ENCODE measurements around the gene SERTAD1.

The SERTAD1 gene

DNA sequence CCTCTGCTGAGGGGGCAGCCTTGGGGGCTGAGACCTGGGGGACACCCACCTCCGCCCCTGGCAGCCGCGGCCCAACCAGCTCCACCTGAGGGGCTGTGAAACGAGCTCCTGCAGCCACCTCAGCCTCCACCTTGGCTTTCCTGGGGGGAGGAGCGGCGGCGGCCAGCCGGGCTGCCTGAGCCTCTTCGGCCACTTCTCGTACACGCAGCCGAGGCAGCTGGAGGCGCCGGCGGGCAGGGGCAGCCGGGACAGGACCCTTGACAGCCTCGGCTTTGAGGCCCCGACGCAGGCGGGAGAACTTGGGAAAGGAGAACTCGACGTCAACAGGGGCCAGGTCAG lies 28.3 kb downstream of the SERTAD1 start:
- no peak overlapping the region for H3K4me3 ChIP-seq
- DNase-seq (ENCODE audit: low spot score) = no peak
- TF ChIP-seq, protein P1, sequence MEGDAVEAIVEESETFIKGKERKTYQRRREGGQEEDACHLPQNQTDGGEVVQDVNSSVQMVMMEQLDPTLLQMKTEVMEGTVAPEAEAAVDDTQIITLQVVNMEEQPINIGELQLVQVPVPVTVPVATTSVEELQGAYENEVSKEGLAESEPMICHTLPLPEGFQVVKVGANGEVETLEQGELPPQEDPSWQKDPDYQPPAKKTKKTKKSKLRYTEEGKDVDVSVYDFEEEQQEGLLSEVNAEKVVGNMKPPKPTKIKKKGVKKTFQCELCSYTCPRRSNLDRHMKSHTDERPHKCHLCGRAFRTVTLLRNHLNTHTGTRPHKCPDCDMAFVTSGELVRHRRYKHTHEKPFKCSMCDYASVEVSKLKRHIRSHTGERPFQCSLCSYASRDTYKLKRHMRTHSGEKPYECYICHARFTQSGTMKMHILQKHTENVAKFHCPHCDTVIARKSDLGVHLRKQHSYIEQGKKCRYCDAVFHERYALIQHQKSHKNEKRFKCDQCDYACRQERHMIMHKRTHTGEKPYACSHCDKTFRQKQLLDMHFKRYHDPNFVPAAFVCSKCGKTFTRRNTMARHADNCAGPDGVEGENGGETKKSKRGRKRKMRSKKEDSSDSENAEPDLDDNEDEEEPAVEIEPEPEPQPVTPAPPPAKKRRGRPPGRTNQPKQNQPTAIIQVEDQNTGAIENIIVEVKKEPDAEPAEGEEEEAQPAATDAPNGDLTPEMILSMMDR (IDR thresholded peaks at IDR 0.05) = no peak
- H3K27ac ChIP-seq = no peak overlapping the region

- DNase-seq (ENCODE audit: low spot score) = no peak
- TF ChIP-seq, protein P1 (IDR thresholded peaks at IDR 0.05) = no peak
- H3K27ac ChIP-seq = no peak overlapping the region
- no peak overlapping the region for H3K4me3 ChIP-seq
These were observed 28.8 kb downstream of the SERTAD1 start for GRCh38 chr19:40396886-40397567.

DNA sequence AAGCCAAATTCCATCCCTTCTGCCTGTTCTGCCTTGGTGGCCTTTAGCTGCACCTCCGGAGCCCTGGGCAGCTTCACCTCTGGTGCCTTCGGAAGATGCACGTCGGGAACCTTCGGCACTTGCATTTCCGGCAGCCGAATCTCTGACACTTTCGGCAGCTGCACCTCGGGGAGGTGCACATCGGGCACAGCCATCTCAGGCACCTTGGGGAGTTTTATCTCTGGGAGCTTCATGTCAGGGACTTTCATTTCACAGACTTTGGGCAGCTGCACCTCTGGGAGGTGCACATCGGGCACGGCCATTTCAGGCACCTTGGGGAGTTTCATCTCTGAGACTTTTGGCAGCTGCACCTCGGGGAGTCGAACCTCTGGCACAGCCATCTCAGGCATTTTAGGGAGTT lies 29.8 kb downstream of the SERTAD1 start:
- TF ChIP-seq, protein P1 (IDR thresholded peaks at IDR 0.05) = no peak
- H3K27ac ChIP-seq = no peak overlapping the region
- no peak for DNase-seq (ENCODE audit: low spot score)
- no peak overlapping the region for H3K4me3 ChIP-seq

- DNase-seq (ENCODE audit: low spot score) = no peak
- TF ChIP-seq, protein P1 (IDR thresholded peaks at IDR 0.05) = no peak
- Histone ChIP-seq H3K27ac (no peak overlapping the region), H3K4me3 (no peak overlapping the region)
These were observed 31.0 kb downstream of the SERTAD1 start for GRCh38 chr19:40394816-40395210.

GRCh38 chr19:40393894-40394815 lies 31.6 kb downstream of the SERTAD1 start:
- no peak for DNase-seq (ENCODE audit: low spot score)
- Histone ChIP-seq H3K4me3 (no peak overlapping the region), H3K27ac (no peak overlapping the region)
- TF ChIP-seq, protein P1 (IDR thresholded peaks at IDR 0.05) = no peak

DNA sequence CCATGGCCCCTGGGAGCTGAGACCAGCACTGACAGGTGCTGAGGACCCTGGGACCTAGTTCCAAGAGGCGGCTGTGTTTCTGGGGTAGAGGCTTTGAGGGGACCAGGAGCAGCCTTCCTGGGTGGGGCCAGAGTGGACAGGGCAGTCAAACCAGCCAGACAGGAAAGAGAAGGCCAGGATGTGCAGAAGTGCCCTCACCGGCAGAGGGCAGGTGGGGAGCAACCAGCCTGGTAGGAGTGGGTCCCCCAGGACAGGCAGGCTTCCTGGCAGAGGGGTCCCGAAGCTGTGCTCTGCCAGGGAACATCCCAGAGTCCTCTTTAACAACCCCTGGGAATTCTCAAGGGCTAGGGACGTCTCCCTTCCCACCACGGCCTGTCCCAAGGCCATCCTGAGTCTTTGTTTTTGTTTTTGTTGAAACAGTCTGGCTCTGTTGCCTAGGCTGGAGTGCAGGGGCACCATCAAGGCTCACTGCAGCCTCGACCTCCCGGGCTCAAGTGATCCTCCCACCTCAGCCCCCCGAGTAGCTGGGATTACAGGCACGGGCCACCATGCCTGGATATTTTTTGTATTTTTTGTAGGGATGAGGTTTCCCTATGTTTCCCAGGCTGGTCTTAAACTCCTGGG lies 32.8 kb downstream of the SERTAD1 start:
- no peak overlapping the region for H3K27ac ChIP-seq
- H3K4me3 ChIP-seq = no peak overlapping the region
- TF ChIP-seq, protein P1 (IDR thresholded peaks at IDR 0.05) = no peak
- DNase-seq (ENCODE audit: low spot score) = no peak

Data from coronary artery (tissue), 2 donors.